LNCAP (cell line): ENCODE measurements around the gene ZBTB20.

Experiments used
- TF ChIP-seq, protein P1 (sequence below): fragments of 450-650 bp; IDR thresholded peaks from 2 replicates; pipeline ENCODE4 v1.5.1; 2017; ENCODE audit warnings: mild to moderate bottlenecking

ZBTB20 gene

DNA sequence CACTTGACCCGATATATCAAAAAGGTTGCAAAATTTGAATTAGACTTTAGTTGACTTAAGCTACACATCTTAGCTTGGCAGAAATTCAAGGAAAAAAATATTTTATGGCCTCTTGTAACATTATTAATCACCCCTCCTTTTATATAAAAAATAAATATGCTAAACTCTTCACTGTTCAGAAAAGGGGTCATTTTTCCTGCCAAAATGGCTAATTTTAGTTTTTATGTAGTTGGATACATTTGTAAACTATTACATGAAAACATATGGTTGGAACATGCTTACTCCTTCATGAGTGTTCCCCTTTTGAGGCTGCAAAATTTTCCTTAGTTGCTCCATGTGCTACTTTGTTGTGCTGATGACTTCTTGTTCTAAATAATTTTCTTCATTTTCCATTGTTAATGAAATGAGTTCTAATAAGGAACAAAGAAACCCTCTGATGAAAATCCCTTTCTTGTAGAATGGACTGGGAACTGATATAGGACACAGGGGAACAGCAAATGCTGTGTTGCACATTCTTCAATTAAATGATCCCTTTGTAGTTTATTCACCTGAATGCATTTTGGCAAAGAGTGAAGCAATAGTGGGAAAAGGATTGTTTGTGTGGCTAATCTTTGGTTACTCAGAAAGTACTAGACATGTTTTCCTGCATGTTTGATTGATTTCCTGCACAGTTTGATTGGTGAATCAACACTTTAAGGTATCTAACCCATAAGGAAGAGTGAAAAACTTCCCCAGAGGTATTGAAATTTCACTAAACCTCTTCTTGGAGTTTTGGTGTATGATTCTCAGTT is 503.9 kb downstream of the ZBTB20 start:
- TF ChIP-seq, protein P1, sequence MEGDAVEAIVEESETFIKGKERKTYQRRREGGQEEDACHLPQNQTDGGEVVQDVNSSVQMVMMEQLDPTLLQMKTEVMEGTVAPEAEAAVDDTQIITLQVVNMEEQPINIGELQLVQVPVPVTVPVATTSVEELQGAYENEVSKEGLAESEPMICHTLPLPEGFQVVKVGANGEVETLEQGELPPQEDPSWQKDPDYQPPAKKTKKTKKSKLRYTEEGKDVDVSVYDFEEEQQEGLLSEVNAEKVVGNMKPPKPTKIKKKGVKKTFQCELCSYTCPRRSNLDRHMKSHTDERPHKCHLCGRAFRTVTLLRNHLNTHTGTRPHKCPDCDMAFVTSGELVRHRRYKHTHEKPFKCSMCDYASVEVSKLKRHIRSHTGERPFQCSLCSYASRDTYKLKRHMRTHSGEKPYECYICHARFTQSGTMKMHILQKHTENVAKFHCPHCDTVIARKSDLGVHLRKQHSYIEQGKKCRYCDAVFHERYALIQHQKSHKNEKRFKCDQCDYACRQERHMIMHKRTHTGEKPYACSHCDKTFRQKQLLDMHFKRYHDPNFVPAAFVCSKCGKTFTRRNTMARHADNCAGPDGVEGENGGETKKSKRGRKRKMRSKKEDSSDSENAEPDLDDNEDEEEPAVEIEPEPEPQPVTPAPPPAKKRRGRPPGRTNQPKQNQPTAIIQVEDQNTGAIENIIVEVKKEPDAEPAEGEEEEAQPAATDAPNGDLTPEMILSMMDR: no peak

DNA sequence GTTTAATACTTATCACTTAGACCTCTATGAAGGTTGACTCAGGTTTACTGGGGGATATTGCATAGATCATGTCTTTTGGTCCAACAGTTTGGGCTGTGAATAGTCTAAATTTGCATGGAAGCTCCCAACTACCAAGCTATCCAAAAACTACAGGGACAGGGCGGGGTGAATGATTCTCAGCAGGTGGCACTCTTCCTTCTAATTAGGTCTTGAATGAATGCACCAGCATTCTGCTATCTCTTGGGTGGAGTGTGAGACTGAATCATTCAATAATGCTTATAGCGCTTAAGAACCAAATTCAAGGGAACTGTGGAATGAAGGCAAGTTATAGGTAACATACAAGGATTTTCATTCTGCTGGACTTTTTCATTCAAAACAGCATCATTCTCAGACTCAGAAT is 507.0 kb downstream of the ZBTB20 start:
- TF ChIP-seq, protein P1: no peak

DNA sequence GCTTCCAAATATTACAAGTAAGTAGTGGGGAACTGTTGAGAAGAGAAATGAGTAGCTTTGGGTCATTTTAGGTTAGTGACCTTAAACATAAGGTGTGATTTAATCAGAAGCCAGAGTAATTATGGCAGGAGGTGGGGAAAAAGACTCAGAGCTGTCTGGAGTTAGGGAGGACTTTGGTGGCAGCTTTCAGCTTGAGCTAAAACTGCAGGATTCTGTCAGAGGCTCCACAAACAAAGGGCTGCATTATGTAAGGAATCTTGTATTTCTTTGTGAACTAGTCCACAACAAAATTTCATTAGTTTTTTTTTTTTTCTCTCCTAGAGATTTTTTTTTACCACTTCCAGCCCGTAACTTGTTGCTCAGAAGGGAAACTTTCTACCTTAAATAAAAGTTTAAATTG is 507.9 kb downstream of the ZBTB20 start:
- TF ChIP-seq, protein P1: no peak

DNA sequence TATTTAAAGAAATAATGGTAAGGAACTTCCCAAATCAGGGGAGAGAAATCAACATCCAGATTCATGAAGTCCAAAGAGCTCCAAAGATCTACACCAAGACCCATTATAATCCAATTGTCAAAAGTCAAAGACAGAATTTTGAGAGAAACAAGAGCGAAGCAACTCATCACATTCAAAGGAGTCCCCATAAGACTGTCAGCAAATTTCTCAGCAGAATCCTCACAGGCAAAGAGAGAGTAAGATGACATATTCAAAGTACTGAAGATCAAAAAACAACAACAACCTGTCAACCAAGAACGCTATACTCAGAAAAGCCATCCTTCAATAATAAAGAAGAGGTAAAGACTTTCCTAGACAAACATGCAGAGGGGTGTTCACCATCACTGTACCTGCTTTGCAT is 511.2 kb downstream of the ZBTB20 start:
- TF ChIP-seq, protein P1: no peak

DNA sequence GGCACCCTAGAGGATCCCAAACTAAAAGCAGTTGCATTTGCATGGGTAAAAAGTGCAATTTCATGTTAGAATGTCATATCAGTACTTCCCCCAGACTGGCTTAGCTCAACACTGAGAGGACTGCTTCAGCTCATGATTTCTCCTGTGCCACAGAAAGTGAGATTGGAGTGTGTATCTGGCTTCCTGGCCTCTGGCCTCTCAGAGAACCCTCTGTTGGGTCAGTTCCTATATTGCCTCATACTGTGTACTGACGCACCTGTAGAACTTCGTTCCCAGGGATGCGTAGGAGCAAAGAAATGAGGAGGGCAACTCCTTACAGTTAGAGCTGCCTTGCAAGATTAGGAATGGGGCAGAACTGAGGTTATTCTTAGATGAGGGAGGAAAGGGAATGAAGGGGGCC is 512.5 kb downstream of the ZBTB20 start:
- TF ChIP-seq, protein P1: no peak

DNA sequence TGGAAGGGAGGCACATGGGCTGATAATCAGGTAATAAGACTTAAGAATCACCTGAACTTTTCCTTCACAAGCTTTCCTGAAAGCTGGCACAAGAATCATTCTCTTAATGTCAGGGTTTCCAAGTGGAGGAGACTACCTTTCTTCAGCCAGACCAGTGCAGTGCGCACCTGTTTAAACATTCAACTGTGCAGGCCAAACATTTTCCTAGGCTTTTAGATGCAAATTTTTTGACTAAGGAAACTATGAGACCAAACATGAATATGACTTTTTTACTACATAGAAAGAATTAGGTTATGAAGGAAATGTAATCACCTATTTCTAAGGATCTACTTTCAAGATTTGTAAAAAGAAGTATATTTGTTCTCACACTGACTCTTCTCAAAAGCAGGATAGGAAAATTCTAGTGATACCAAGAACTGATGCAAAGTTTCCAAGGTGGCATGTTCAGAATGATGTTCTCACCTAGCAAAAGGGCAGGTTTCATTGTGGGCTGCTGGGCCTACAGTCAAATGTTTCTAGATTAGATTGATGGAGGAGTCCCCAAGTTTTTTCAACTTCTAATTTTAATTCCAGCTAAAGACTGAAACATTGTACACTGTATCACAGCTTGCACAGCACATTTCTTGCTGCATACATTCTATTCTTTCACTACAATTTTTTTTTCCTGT is 514.2 kb downstream of the ZBTB20 start:
- TF ChIP-seq, protein P1: no peak

DNA sequence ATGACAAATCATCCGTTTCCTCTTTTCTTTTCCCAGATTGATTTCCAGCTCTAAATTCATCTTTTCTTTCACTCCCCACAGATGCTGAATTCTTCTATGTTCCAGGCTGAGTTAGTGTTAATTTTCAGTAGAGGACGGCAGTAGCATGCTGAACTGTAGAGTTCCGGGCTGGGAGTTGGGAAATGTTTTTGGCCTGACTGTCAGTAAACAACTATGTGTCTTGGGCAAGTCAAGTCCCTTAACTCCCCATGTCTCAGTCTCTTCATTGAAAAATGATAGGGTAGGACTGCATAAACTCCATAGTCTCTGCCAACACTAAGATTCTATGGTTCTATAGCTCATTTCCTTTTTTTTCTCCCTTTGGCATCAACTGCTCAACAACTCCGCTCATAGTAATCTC is 519.3 kb downstream of the ZBTB20 start:
- TF ChIP-seq, protein P1: no peak
